Trophoblast cell (in vitro differentiated cells and primary cell): ENCODE results near the gene SLC1A3.
"Not testable (repeated sequence)": the region's sequence is repeated elsewhere in the genome, so short reads cannot be mapped to it uniquely, and the experiment has no call there.

ENCODE experiments used
- DNase-seq, 2 donors: peaks; one replicate each; pipeline ENCODE4 v3.0.0-alpha.2; 2016
- H2AFZ ChIP-seq: 2 replicates; pipeline ENCODE4 v1.6.1; 2013; ENCODE audit warnings: low read length, moderate library complexity, mild to moderate bottlenecking; ENCODE audit not compliant: insufficient read depth, poor library complexity
- H2AK5ac ChIP-seq: 2 replicates; pipeline ENCODE4 v1.6.1; 2013; ENCODE audit warnings: mild to moderate bottlenecking, low read length
- H2BK120ac ChIP-seq: 2 replicates; pipeline ENCODE4 v1.6.1; 2013; ENCODE audit warnings: low read length, mild to moderate bottlenecking, moderate library complexity; ENCODE audit not compliant: insufficient read depth, poor library complexity
- H2BK12ac ChIP-seq: 2 replicates; pipeline ENCODE4 v1.6.1; 2013; ENCODE audit warnings: mild to moderate bottlenecking, low read length, moderate library complexity
- H2BK5ac ChIP-seq: 2 replicates; pipeline ENCODE4 v1.6.1; 2013; ENCODE audit warnings: low read length, low read depth, moderate library complexity, mild to moderate bottlenecking; ENCODE audit not compliant: poor library complexity
- H3K14ac ChIP-seq: 2 replicates; pipeline ENCODE4 v1.6.1; 2013; ENCODE audit warnings: mild to moderate bottlenecking, low read length
- H3K18ac ChIP-seq: 2 replicates; pipeline ENCODE4 v1.6.1; 2013; ENCODE audit warnings: mild to moderate bottlenecking, low read length
- H3K23ac ChIP-seq: 2 replicates; pipeline ENCODE4 v1.6.1; 2013; ENCODE audit warnings: low read length
- H3K27ac ChIP-seq: 2 replicates; pipeline ENCODE4 v1.5.1; 2013; ENCODE audit warnings: low read depth, mild to moderate bottlenecking, inconsistent platforms, low read length, moderate library complexity
- H3K27me3 ChIP-seq: 2 replicates; pipeline ENCODE4 v1.6.1; 2013; ENCODE audit warnings: inconsistent platforms, mild to moderate bottlenecking, low read length, moderate library complexity; ENCODE audit not compliant: insufficient read depth
- H3K36me3 ChIP-seq, 2 experiments: 1 replicate in 1 of 2; 2 replicates in 1 of 2; pipeline ENCODE4 v1.6.1; 2013; ENCODE audit warnings: low read length in 2 of 2, mild to moderate bottlenecking in 2 of 2, moderate library complexity in 1 of 2; ENCODE audit not compliant: insufficient read depth in 2 of 2, control insufficient read depth in 1 of 2
- H3K4ac ChIP-seq: 2 replicates; pipeline ENCODE4 v1.6.1; 2013; ENCODE audit warnings: low read depth, mild to moderate bottlenecking, low read length, moderate library complexity
- H3K4me1 ChIP-seq, 2 experiments: 1 replicate in 1 of 2; 2 replicates in 1 of 2; pipeline ENCODE4 v1.6.1; 2013; ENCODE audit warnings: low read length in 2 of 2, mild to moderate bottlenecking in 2 of 2, moderate library complexity in 1 of 2; ENCODE audit not compliant: insufficient read depth in 2 of 2, control insufficient read depth in 1 of 2
- H3K4me2 ChIP-seq: 2 replicates; pipeline ENCODE4 v1.6.1; 2013; ENCODE audit warnings: inconsistent platforms, mild to moderate bottlenecking, low read length, moderate library complexity
- H3K4me3 ChIP-seq: 2 replicates; pipeline ENCODE4 v1.5.1; 2013; ENCODE audit warnings: mild to moderate bottlenecking, low read depth, low read length, inconsistent platforms
- H3K79me1 ChIP-seq: one replicate; pipeline ENCODE4 v1.6.1; 2013; ENCODE audit warnings: low read length
- H3K79me2 ChIP-seq: 2 replicates; pipeline ENCODE4 v1.6.1; 2013; ENCODE audit warnings: low read length, mild to moderate bottlenecking; ENCODE audit not compliant: control insufficient read depth, insufficient read depth, poor library complexity
- H3K9ac ChIP-seq: 2 replicates; pipeline ENCODE4 v1.6.1; 2013; ENCODE audit warnings: mild to moderate bottlenecking, low read length
- H3K9me3 ChIP-seq: 2 replicates; pipeline ENCODE4 v1.6.1; 2013; ENCODE audit warnings: low read depth, mild to moderate bottlenecking, control low read depth, inconsistent platforms, low read length; ENCODE audit not compliant: insufficient read depth
- H4K12ac ChIP-seq: 2 replicates; pipeline ENCODE4 v1.6.1; 2013; ENCODE audit warnings: low read depth, mild to moderate bottlenecking, low read length, moderate library complexity
- H4K8ac ChIP-seq: 2 replicates; pipeline ENCODE4 v1.6.1; 2013; ENCODE audit warnings: low read depth, mild to moderate bottlenecking, low read length, moderate library complexity
- H4K91ac ChIP-seq: one replicate; pipeline ENCODE4 v1.6.1; 2013; ENCODE audit warnings: low read depth, mild to moderate bottlenecking, low read length, moderate library complexity
- WGBS: extraction: QIAGEN DNeasy Blood & Tissue Kit; methylation state at CpG from one replicate; pipeline ENCODE4 v1.1.7; 2013; ENCODE audit warnings: missing lambda C conversion rate; ENCODE audit not compliant: insufficient read length, insufficient coverage; ENCODE audit errors: extremely low coverage; 5-methylcytosine and 5-hydroxymethylcytosine counted together

Gene SLC1A3

GRCh38 chr5:36576721-36577120 is 29.7 kb upstream of the SLC1A3 start:
- no peak overlapping the region for H2AK5ac ChIP-seq

GRCh38 chr5:36579858-36580257 is 26.5 kb upstream of the SLC1A3 start:
- not testable (repeated sequence) for H3K4me1 ChIP-seq, H3K14ac ChIP-seq, H3K27me3 ChIP-seq, H3K79me1 ChIP-seq, H3K79me2 ChIP-seq, H2AK5ac ChIP-seq, H2BK120ac ChIP-seq, DNase-seq, H2BK12ac ChIP-seq, H3K9me3 ChIP-seq, H4K91ac ChIP-seq, H3K36me3 ChIP-seq, H3K4me3 ChIP-seq, H4K8ac ChIP-seq, H3K18ac ChIP-seq, H3K4ac ChIP-seq, H3K23ac ChIP-seq, H4K12ac ChIP-seq, H2BK5ac ChIP-seq, H3K9ac ChIP-seq, H2AFZ ChIP-seq, H3K27ac ChIP-seq, H3K4me2 ChIP-seq

More at GRCh38 chr5:36576721-36577120, 29.7 kb upstream of the SLC1A3 start:
- no peak overlapping the region for H2BK5ac ChIP-seq
- H4K91ac ChIP-seq = no peak overlapping the region
- no peaks in the 10 kb centered on the region for H3K79me2 ChIP-seq
- no peak overlapping the region for H3K14ac ChIP-seq
- no peak overlapping the region for H3K4me2 ChIP-seq
- H3K79me1 ChIP-seq = peaks cover 4% of the 10 kb centered on the region
- H3K4ac ChIP-seq = no peak overlapping the region
- H3K9me3 ChIP-seq = no peaks in the 10 kb centered on the region
- H3K36me3 ChIP-seq = no peaks in the 10 kb centered on the region
- no CpG with 5 or more reads among the region's 2 CpGs for WGBS
- H3K27me3 ChIP-seq = no peaks in the 10 kb centered on the region
- no peak overlapping the region for H2AFZ ChIP-seq
- H4K8ac ChIP-seq = no peak overlapping the region
- H3K18ac ChIP-seq = no peak overlapping the region
- no peak overlapping the region for H2BK12ac ChIP-seq
- no peak overlapping the region for H2BK120ac ChIP-seq
- DNase-seq = no peak
- no peak overlapping the region for H3K23ac ChIP-seq
- H3K4me3 ChIP-seq = no peak overlapping the region
- H3K4me1 ChIP-seq = peaks cover 0 to 2% of the 10 kb centered on the region in 2 experiments
- no peak overlapping the region for H3K9ac ChIP-seq
- H3K27ac ChIP-seq = no peak overlapping the region
- H4K12ac ChIP-seq = no peak overlapping the region

GRCh38 chr5:36581070-36581469 is 25.3 kb upstream of the SLC1A3 start:
- H3K4ac ChIP-seq = no peak overlapping the region
- WGBS = no CpG with 5 or more reads among the region's 3 CpGs
- no peak overlapping the region for H4K91ac ChIP-seq
- H2BK12ac ChIP-seq = no peak overlapping the region
- no peak overlapping the region for H4K12ac ChIP-seq
- H3K4me2 ChIP-seq = no peak overlapping the region
- H2AK5ac ChIP-seq = no peak overlapping the region
- no peak for DNase-seq
- H3K18ac ChIP-seq = no peak overlapping the region
- no peak overlapping the region for H4K8ac ChIP-seq
- H3K79me2 ChIP-seq = no peaks in the 10 kb centered on the region
- H3K79me1 ChIP-seq = no peaks in the 10 kb centered on the region
- H3K14ac ChIP-seq = no peak overlapping the region
- no peak overlapping the region for H2AFZ ChIP-seq
- H3K9me3 ChIP-seq = no peaks in the 10 kb centered on the region
- H2BK5ac ChIP-seq = no peak overlapping the region
- no peaks in the 10 kb centered on the region for H3K4me1 ChIP-seq
- no peaks in the 10 kb centered on the region for H3K27me3 ChIP-seq
- H3K4me3 ChIP-seq = no peak overlapping the region
- no peak overlapping the region for H3K23ac ChIP-seq
- no peak overlapping the region for H2BK120ac ChIP-seq
- H3K36me3 ChIP-seq = no peaks in the 10 kb centered on the region
- no peak overlapping the region for H3K27ac ChIP-seq
- H3K9ac ChIP-seq = no peak overlapping the region

GRCh38 chr5:36584009-36584875 is 22.2 kb upstream of the SLC1A3 start:
- DNase-seq = no peak
- H3K4me3 ChIP-seq = no peak overlapping the region
- no peaks in the 10 kb centered on the region for H3K4me1 ChIP-seq
- no peak overlapping the region for H3K14ac ChIP-seq
- no peak overlapping the region for H2BK12ac ChIP-seq
- peaks cover 2% of the 10 kb centered on the region for H3K79me2 ChIP-seq
- H2BK5ac ChIP-seq = no peak overlapping the region
- H3K23ac ChIP-seq = no peak overlapping the region
- H4K8ac ChIP-seq = no peak overlapping the region
- no peak overlapping the region for H3K4me2 ChIP-seq
- H3K79me1 ChIP-seq = no peaks in the 10 kb centered on the region
- H3K27me3 ChIP-seq = no peaks in the 10 kb centered on the region
- H2AFZ ChIP-seq = no peak overlapping the region
- no peak overlapping the region for H3K27ac ChIP-seq
- H3K9ac ChIP-seq = no peak overlapping the region
- H3K36me3 ChIP-seq = no peaks in the 10 kb centered on the region
- H2AK5ac ChIP-seq = no peak overlapping the region
- no peak overlapping the region for H4K91ac ChIP-seq
- H2BK120ac ChIP-seq = no peak overlapping the region
- H4K12ac ChIP-seq = no peak overlapping the region
- H3K9me3 ChIP-seq = no peaks in the 10 kb centered on the region
- no peak overlapping the region for H3K18ac ChIP-seq
- H3K4ac ChIP-seq = no peak overlapping the region
- WGBS = no CpG with 5 or more reads among the region's 10 CpGs
